GM23248 (cell line): ENCODE data around the gene IL1RAPL1.

ENCODE experiments used
- EZH2 ChIP-seq: fragments of 200-600 bp; sonication (generic); IDR thresholded peaks from 2 replicates; pipeline ENCODE4 v1.6.1; 2018; ENCODE audit warnings: antibody characterized with exemption, mild to moderate bottlenecking; ENCODE audit not compliant: insufficient read depth, poor library complexity, severe bottlenecking
- EZH2phosphoT487 ChIP-seq: fragments of 200-600 bp; sonication (generic); IDR thresholded peaks from 2 replicates; pipeline ENCODE4 v1.6.1; 2018; ENCODE audit warnings: antibody characterized with exemption, moderate library complexity, mild to moderate bottlenecking, low read depth; ENCODE audit not compliant: insufficient read depth

DNA sequence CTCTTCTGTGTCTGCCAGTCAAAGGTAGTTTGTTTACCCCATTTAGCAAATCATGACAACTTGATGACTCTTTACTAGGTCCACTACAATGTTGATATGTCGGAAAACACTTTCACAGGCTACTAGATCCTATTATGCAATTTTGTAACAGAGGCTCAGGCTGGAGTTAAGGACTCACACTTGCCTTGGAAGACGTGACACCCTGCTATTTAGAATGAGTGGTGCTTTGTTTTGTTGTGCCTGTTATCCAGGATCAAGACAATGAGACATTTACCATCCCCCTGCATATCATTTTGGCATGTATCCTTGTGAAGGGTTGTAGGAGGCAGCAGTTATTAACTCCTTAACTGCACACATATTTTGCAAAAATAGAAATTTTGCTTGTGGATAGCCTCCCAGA lies 263.7 kb downstream of the IL1RAPL1 start:
- no peak for TF ChIP-seq EZH2
- no peak for TF ChIP-seq EZH2phosphoT487
